Endothelial cell of umbilical vein (primary cell): ENCODE data around the gene KLF4. TPM values are rescaled to one million over a fixed set of nuclear protein-coding genes. Genes with fewer than 3 reads are reported as not detected.

Source experiments
- BruUV-seq: library from RNA; stranded (reverse); fragments of 400-500 nt; replicated peaks from 2 replicates; lab custom pipeline; 2021; lab: Mats Ljungman, UMichigan
- CTCF ChIA-PET: fragments of 300-600, 350-600 bp; sonication (Branson Sonifier 250); formaldehyde crosslinking; loops from one replicate; lab custom pipeline; 2021; ENCODE audit warnings: antibody characterized with exemption, inconsistent platforms; lab: Charles Lee
- POLR2A ChIA-PET: fragments of 300-600, 350-600 bp; sonication (Branson Sonifier 250); formaldehyde crosslinking; loops from one replicate; lab custom pipeline; 2021; ENCODE audit warnings: antibody characterized with exemption, inconsistent platforms; lab: Charles Lee
- DNase-seq: peaks from one replicate; pipeline ENCODE4 v3.0.0-alpha.2; 2011; ENCODE audit warnings: low read depth, low spot score
- FAIRE-seq: peaks from 2 replicates; lab custom pipeline; 2011; peaks lifted over from hg19 to GRCh38; lab: Jason Lieb, UNC
- H2AFZ ChIP-seq: 2 replicates; pipeline ENCODE4 v1.6.0; 2012; ENCODE audit warnings: low read depth, low read length, control low read depth, inconsistent platforms
- H3K27ac ChIP-seq: 2 replicates; pipeline ENCODE4 v1.5.1; 2011; ENCODE audit warnings: low read depth, mild to moderate bottlenecking, control low read depth, low read length, moderate library complexity; ENCODE audit not compliant: insufficient read depth
- H3K27me3 ChIP-seq, 2 experiments: 2 replicates each; pipeline versions ENCODE4 v1.6.0 to v1.6.1; 2011; ENCODE audit warnings: low read length in 2 of 2, mixed read lengths in 1 of 2; ENCODE audit not compliant: control insufficient read depth in 2 of 2, insufficient read depth in 2 of 2
- H3K36me3 ChIP-seq, 2 experiments: 2 replicates in 1 of 2; 3 replicates in 1 of 2; pipeline ENCODE4 v1.5.1; 2011; ENCODE audit warnings: low read length in 2 of 2, mild to moderate bottlenecking in 1 of 2, moderate library complexity in 1 of 2; ENCODE audit not compliant: control insufficient read depth in 2 of 2, insufficient read depth in 2 of 2; ENCODE audit errors: extremely low read depth in 1 of 2
- H3K4me1 ChIP-seq: 3 replicates; pipeline ENCODE4 v1.5.1; 2011; ENCODE audit warnings: mild to moderate bottlenecking, low read length; ENCODE audit not compliant: control insufficient read depth, insufficient read depth; ENCODE audit errors: extremely low read depth
- H3K4me2 ChIP-seq: 2 replicates; pipeline ENCODE4 v1.6.1; 2011; ENCODE audit warnings: low read length, control low read depth, mixed read lengths; ENCODE audit not compliant: insufficient read depth
- H3K4me3 ChIP-seq, 3 experiments: fragments of 200-600 bp in 1 of 3; sonication (generic), shearing (Covaris generic) in 1 of 3; replicated peaks in 1 of 3; 2 replicates each; pipeline ENCODE4 v1.5.1; 2011 to 2016; ENCODE audit warnings: control low read depth in 3 of 3, low read length in 3 of 3, mild to moderate bottlenecking in 2 of 3, inconsistent platforms in 1 of 3, low read depth in 1 of 3, moderate library complexity in 1 of 3; ENCODE audit not compliant: insufficient read depth in 1 of 3
- H3K79me2 ChIP-seq: 2 replicates; pipeline ENCODE4 v1.6.0; 2012; ENCODE audit warnings: low read length, inconsistent platforms; ENCODE audit not compliant: control insufficient read depth, insufficient read depth
- H3K9ac ChIP-seq: replicated peaks from 2 replicates; pipeline ENCODE3; 2011; ENCODE audit warnings: low read length, control low read depth; ENCODE audit not compliant: insufficient read depth; ENCODE audit errors: extremely low read depth
- H3K9me1 ChIP-seq: replicated peaks from 3 replicates; pipeline ENCODE4 v1.6.0; 2011; ENCODE audit warnings: mild to moderate bottlenecking, low read length; ENCODE audit not compliant: control insufficient read depth, insufficient read depth; ENCODE audit errors: extremely low read depth
- H3K9me3 ChIP-seq: replicated peaks from 2 replicates; pipeline ENCODE4 v1.5.1; 2012; ENCODE audit warnings: low read length, inconsistent platforms; ENCODE audit not compliant: control insufficient read depth, insufficient read depth
- H4K20me1 ChIP-seq: replicated peaks from 2 replicates; pipeline ENCODE3; 2011; ENCODE audit warnings: mild to moderate bottlenecking, low read length; ENCODE audit not compliant: control insufficient read depth, insufficient read depth; ENCODE audit errors: extremely low read depth
- EZH2 ChIP-seq: IDR thresholded peaks from 2 replicates; pipeline ENCODE4 v1.6.1; 2012; ENCODE audit warnings: borderline replicate concordance, low read depth, mild to moderate bottlenecking, moderate library complexity, low read length, inconsistent platforms; ENCODE audit not compliant: severe bottlenecking
- MYC ChIP-seq: IDR thresholded peaks from one replicate; pipeline ENCODE4 v1.6.1; 2011; ENCODE audit warnings: mild to moderate bottlenecking, low read depth, low read length
- dilution Hi-C: fragments of 300-500 bp; cut with MboI; formaldehyde crosslinking; loops from one replicate; pipeline ENCODE4 v1.15.0; 2019; ENCODE audit warnings: low sequenced_read_pairs; ENCODE audit not compliant: extremely low pct_ligation_motif_present
- intact Hi-C: fragments of 100-400 bp; cut with micrococcal nuclease; formaldehyde crosslinking; loops from one replicate; pipeline ENCODE4 v1.10.0; 2022
- polyA plus RNA-seq, 4 experiments: library from polyadenylated mRNA; depleted of rRNA in 3 of 4; stranded (reverse) in 3 of 4; unstranded in 1 of 4; fragments of >200 nt; gene quantifications; 2 replicates each; pipeline versions ENCODE4 v1.2.1 to v1.2.3, GENCODE V29; 2011 to 2012; ENCODE audit warnings: missing spikeins in 1 of 4
- total RNA-seq: library from RNA; stranded (reverse); gene quantifications from 2 replicates; pipeline ENCODE4 v1.2.3, GENCODE V29; 2021
- TF ChIP-seq, protein P1 (sequence below), 2 donors: IDR thresholded peaks; 1 replicate in 1 of 2; 2 replicates in 1 of 2; pipeline ENCODE4 v1.5.1; 2011; ENCODE audit warnings: low read length in 2 of 2, mild to moderate bottlenecking in 2 of 2, moderate library complexity in 2 of 2, control low read depth in 1 of 2, inconsistent platforms in 1 of 2, low read depth in 1 of 2; ENCODE audit not compliant: insufficient read depth in 1 of 2; ENCODE audit errors: extremely low read depth in 1 of 2

Gene KLF4
- total and polyA plus RNA-seq, 2 donors (not counting 3 experiments of a cell fraction or from before 2014, with no cell fraction given), result 1.5 to 2.4 TPM

GRCh38 chr9:107487521-107488374 is 1.8 kb downstream of the KLF4 start:
- no peak overlapping the region for H3K9ac ChIP-seq
- intact Hi-C loops, result loop anchor here (1.0 to 10.0 kb wide), 5 partner anchors 22 to 1627 kb away; partner anchors contain the start of gene TMEM245
- peak overlapping the region in 2 of 3 experiments; percentile 47 to 68 for H3K4me3 ChIP-seq
- H3K9me3 ChIP-seq, result no peaks in the 10 kb centered on the region
- peak overlapping the region; percentile 88 for H3K4me2 ChIP-seq
- no peak overlapping the region for H3K27ac ChIP-seq
- ChIA-PET CTCF (interaction anchor here (0.5 to 2.1 kb wide), 23 partner anchors 18 to 1325 kb away, joined by 3 to 10 read pairs (median 4); no protein-coding TSS in a partner anchor), POLR2A (interaction anchor here (0.6 kb wide), 1 partner anchor 1434 kb away, joined by 4 read pairs; no protein-coding TSS in a partner anchor)
- H3K4me1 ChIP-seq, result peaks cover 19% of the 10 kb centered on the region
- no peaks in the 10 kb centered on the region for H3K9me1 ChIP-seq
- FAIRE-seq (peak; percentile 76), DNase-seq (peak; percentile 72)
- no peaks in the 10 kb centered on the region for H3K79me2 ChIP-seq
- TF ChIP-seq, protein P1, sequence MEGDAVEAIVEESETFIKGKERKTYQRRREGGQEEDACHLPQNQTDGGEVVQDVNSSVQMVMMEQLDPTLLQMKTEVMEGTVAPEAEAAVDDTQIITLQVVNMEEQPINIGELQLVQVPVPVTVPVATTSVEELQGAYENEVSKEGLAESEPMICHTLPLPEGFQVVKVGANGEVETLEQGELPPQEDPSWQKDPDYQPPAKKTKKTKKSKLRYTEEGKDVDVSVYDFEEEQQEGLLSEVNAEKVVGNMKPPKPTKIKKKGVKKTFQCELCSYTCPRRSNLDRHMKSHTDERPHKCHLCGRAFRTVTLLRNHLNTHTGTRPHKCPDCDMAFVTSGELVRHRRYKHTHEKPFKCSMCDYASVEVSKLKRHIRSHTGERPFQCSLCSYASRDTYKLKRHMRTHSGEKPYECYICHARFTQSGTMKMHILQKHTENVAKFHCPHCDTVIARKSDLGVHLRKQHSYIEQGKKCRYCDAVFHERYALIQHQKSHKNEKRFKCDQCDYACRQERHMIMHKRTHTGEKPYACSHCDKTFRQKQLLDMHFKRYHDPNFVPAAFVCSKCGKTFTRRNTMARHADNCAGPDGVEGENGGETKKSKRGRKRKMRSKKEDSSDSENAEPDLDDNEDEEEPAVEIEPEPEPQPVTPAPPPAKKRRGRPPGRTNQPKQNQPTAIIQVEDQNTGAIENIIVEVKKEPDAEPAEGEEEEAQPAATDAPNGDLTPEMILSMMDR (IDR thresholded peaks at IDR 0.05; ENCODE audit: extremely low read depth in 1 of 2, insufficient read depth in 1 of 2, low read depth in 1 of 2, low read length in 2 of 2), result peak; percentile 72 to 91
- TF ChIP-seq MYC (no peak), EZH2 (peak; percentile 96)
- dilution Hi-C loops, result no loop called here
- H4K20me1 ChIP-seq, result no peaks in the 10 kb centered on the region
- no peaks in the 10 kb centered on the region for H3K36me3 ChIP-seq
- peaks cover 8 to 22% of the 10 kb centered on the region in 2 experiments for H3K27me3 ChIP-seq
- H2AFZ ChIP-seq, result peak overlapping the region; percentile 69
- no TSS peak for BruUV-seq
